Measurements from ENCODE around the gene CNR2.

The CNR2 gene

GRCh38 chr1:23924601-23925000 is 11.4 kb upstream of the CNR2 start:
- TF ChIP-seq OSR1 (CRISPR knock-in tag; IDR thresholded peaks at IDR 0.05) (no peak), TSHZ2 (CRISPR knock-in tag; IDR thresholded peaks at IDR 0.05) (no peak), ZNF8 (CRISPR knock-in tag; IDR thresholded peaks at IDR 0.05) (no peak), ARNTL (CRISPR knock-in tag; IDR thresholded peaks at IDR 0.05; ENCODE audit: borderline replicate concordance, low read depth) (no peak), TOX (CRISPR knock-in tag; IDR thresholded peaks at IDR 0.05; ENCODE audit: borderline replicate concordance) (no peak), ZFP30 (CRISPR knock-in tag; IDR thresholded peaks at IDR 0.05) (no peak), PPARA (CRISPR knock-in tag; IDR thresholded peaks at IDR 0.05; ENCODE audit: borderline replicate concordance) (no peak)
- ATAC-seq, result no peak

- TF ChIP-seq CSRNP3 (CRISPR knock-in tag; IDR thresholded peaks at IDR 0.05), result no peak
- no peak for TF ChIP-seq TSHZ2 (CRISPR knock-in tag; IDR thresholded peaks at IDR 0.05)
- no peak for TF ChIP-seq RARB (CRISPR knock-in tag; IDR thresholded peaks at IDR 0.05)
- TF ChIP-seq TCF4 (CRISPR knock-in tag; IDR thresholded peaks at IDR 0.05; ENCODE audit: borderline replicate concordance), result no peak
- ATAC-seq, result no peak
Observed at GRCh38 chr1:23923592-23924499, 10.7 kb upstream of the CNR2 start.

- ATAC-seq, result no peak
- TF ChIP-seq PPARA (CRISPR knock-in tag; IDR thresholded peaks at IDR 0.05; ENCODE audit: borderline replicate concordance) (no peak), GLIS3 (CRISPR knock-in tag; IDR thresholded peaks at IDR 0.05) (no peak), RARB (CRISPR knock-in tag; IDR thresholded peaks at IDR 0.05) (no peak), ARNTL (CRISPR knock-in tag; IDR thresholded peaks at IDR 0.05; ENCODE audit: borderline replicate concordance, low read depth) (no peak)
Observed at GRCh38 chr1:23922321-23922943, 9.3 kb upstream of the CNR2 start.

- TF ChIP-seq ZNF70 (CRISPR knock-in tag; IDR thresholded peaks at IDR 0.05), result peak; percentile 76
- no peak for TF ChIP-seq TSHZ2 (CRISPR knock-in tag; IDR thresholded peaks at IDR 0.05)
- ATAC-seq, result peak; percentile 98
Observed at GRCh38 chr1:23916209-23917131, 3.3 kb upstream of the CNR2 start.

All from SK-N-SH treated with all-trans-retinoic acid at 6 μM for 48 hours (cell line).